Measurements from ENCODE around the gene SMOC2.

GRCh38 chr6:168529214-168529613 is 88.2 kb downstream of the SMOC2 start:
- TF ChIP-seq CTCF (IDR thresholded peaks at IDR 0.05): no peak
- no peak for TF ChIP-seq POLR2A (IDR thresholded peaks at IDR 0.05)
